A673 (cell line): ENCODE data around the gene P2RX3. TPM values are rescaled to one million over a fixed set of nuclear protein-coding genes. Genes with fewer than 3 reads are reported as not detected.

Source experiments
- BruUV-seq: library from RNA; stranded (reverse); fragments of 400-500 nt; replicated peaks from 2 replicates; lab custom pipeline; 2021; lab: Mats Ljungman, UMichigan
- CTCF ChIA-PET: fragments of 300-600 bp; sonication (Branson Sonifier 250); formaldehyde crosslinking; loops from one replicate; lab custom pipeline; 2022; ENCODE audit warnings: antibody characterized with exemption; lab: Charles Lee
- POLR2A ChIA-PET: fragments of 300-600 bp; sonication (Branson Sonifier 250); formaldehyde crosslinking; loops from one replicate; lab custom pipeline; 2022; ENCODE audit warnings: antibody characterized with exemption; ENCODE audit not compliant: low non-redundant PET; lab: Charles Lee
- DNase-seq: peaks from one replicate; pipeline ENCODE4 v3.0.0-alpha.2; 2015; ENCODE audit warnings: low spot score
- H3K27ac ChIP-seq: fragments of 200-600 bp; sonication (generic); 2 replicates; pipeline ENCODE4 v1.5.1; 2016; ENCODE audit warnings: mixed run types, low read depth, mild to moderate bottlenecking, mixed read lengths, antibody characterized with exemption, low read length; ENCODE audit not compliant: poor library complexity, severe bottlenecking
- H3K27me3 ChIP-seq: fragments of 200-600 bp; sonication (generic); replicated peaks from 2 replicates; pipeline ENCODE4 v1.6.1; 2017; ENCODE audit warnings: mixed run types, low read depth, mild to moderate bottlenecking, mixed read lengths, antibody characterized with exemption, low read length; ENCODE audit not compliant: insufficient read depth, poor library complexity
- H3K36me3 ChIP-seq: fragments of 200-600 bp; sonication (generic); 2 replicates; pipeline ENCODE4 v1.6.1; 2016; ENCODE audit warnings: mixed run types, mild to moderate bottlenecking, mixed read lengths, antibody characterized with exemption, low read length; ENCODE audit not compliant: insufficient read depth, poor library complexity, severe bottlenecking
- H3K4me1 ChIP-seq: fragments of 200-600 bp; sonication (generic); 2 replicates; pipeline ENCODE4 v1.6.1; 2017; ENCODE audit warnings: mixed run types, mild to moderate bottlenecking, mixed read lengths, antibody characterized with exemption, low read length; ENCODE audit not compliant: insufficient read depth, poor library complexity, severe bottlenecking
- H3K4me3 ChIP-seq: fragments of 200-600 bp; sonication (generic); 2 replicates; pipeline ENCODE4 v1.5.1; 2016; ENCODE audit warnings: low read depth, mixed run types, mild to moderate bottlenecking, mixed read lengths, low read length; ENCODE audit not compliant: poor library complexity, severe bottlenecking
- H3K9me3 ChIP-seq: fragments of 200-600 bp; sonication (generic); 2 replicates; pipeline ENCODE4 v1.6.1; 2016; ENCODE audit warnings: mixed run types, low read depth, mild to moderate bottlenecking, mixed read lengths, antibody characterized with exemption, low read length; ENCODE audit not compliant: poor library complexity, severe bottlenecking
- CTCF ChIP-seq: fragments of 300-800, 200-600 bp; sonication (generic); conservative IDR thresholded peaks from 2 replicates; pipeline ENCODE4 v1.5.1; 2017; ENCODE audit warnings: low read depth, mild to moderate bottlenecking, antibody characterized with exemption, low read length, moderate library complexity, mixed read lengths
- EZH2 ChIP-seq: fragments of 200-600 bp; sonication (generic); IDR thresholded peaks from 2 replicates; pipeline ENCODE4 v1.6.1; 2017; ENCODE audit warnings: borderline replicate concordance, low read depth, mild to moderate bottlenecking, mixed read lengths, antibody characterized with exemption, low read length; ENCODE audit not compliant: poor library complexity, severe bottlenecking
- intact Hi-C: fragments of 100-400 bp; cut with micrococcal nuclease; formaldehyde crosslinking; loops from one replicate; pipeline ENCODE4 v1.10.0; 2022; ENCODE audit not compliant: unreplicated experiment
- total RNA-seq: library from RNA; stranded (reverse); gene quantifications from 2 replicates; pipeline ENCODE4 v1.2.3, GENCODE V29; 2021

The P2RX3 gene
- total RNA-seq, 1 experiment from 2014 or later: not detected

- H3K4me3 ChIP-seq: no peak overlapping the region
- H3K27me3 ChIP-seq: peaks cover 21% of the 10 kb centered on the region
- H3K4me1 ChIP-seq: no peaks in the 10 kb centered on the region
- no peaks in the 10 kb centered on the region for H3K36me3 ChIP-seq
- CTCF ChIA-PET: no interaction called here
- no peak overlapping the region for H3K27ac ChIP-seq
- TF ChIP-seq CTCF (no peak), EZH2 (no peak)
- H3K9me3 ChIP-seq: no peaks in the 10 kb centered on the region
- DNase-seq: no peak
- no TSS peak for BruUV-seq
- intact Hi-C loops: no loop called here
- POLR2A ChIA-PET: no interaction called here
Measured at GRCh38 chr11:57391111-57391510, 53.0 kb downstream of the P2RX3 start.

- ChIA-PET CTCF (no interaction called here), POLR2A (no interaction called here)
- Histone ChIP-seq H3K4me3 (no peak overlapping the region), H3K9me3 (no peaks in the 10 kb centered on the region), H3K27me3 (peaks cover 19% of the 10 kb centered on the region), H3K36me3 (no peaks in the 10 kb centered on the region), H3K4me1 (no peaks in the 10 kb centered on the region), H3K27ac (no peak overlapping the region)
- TF ChIP-seq CTCF (no peak), EZH2 (no peak)
- intact Hi-C loops: no loop called here
- BruUV-seq: no TSS peak
- DNase-seq: no peak
Measured at GRCh38 chr11:57391539-57391938, 53.4 kb downstream of the P2RX3 start.

GRCh38 chr11:57392066-57392762, 54.1 kb downstream of the P2RX3 start:
- H3K9me3 ChIP-seq: no peaks in the 10 kb centered on the region
- intact Hi-C loops: no loop called here
- H3K4me3 ChIP-seq: no peak overlapping the region
- no peaks in the 10 kb centered on the region for H3K4me1 ChIP-seq
- ChIA-PET POLR2A (no interaction called here), CTCF (interaction anchor here (0.5 kb wide), 1 partner anchor 66 kb away, joined by 10 read pairs; no protein-coding TSS in a partner anchor)
- no TSS peak for BruUV-seq
- TF ChIP-seq EZH2 (no peak), CTCF (no peak)
- peaks cover 19% of the 10 kb centered on the region for H3K27me3 ChIP-seq
- no peaks in the 10 kb centered on the region for H3K36me3 ChIP-seq
- no peak overlapping the region for H3K27ac ChIP-seq
- no peak for DNase-seq
